ENCODE data around the gene C3orf70. TPM values are rescaled to one million over a fixed set of nuclear protein-coding genes. Genes with fewer than 3 reads are reported as not detected.
"Not testable (repeated sequence)": the region's sequence is repeated elsewhere in the genome, so short reads cannot be mapped to it uniquely, and the experiment has no call there.

C3orf70 gene
- total and polyA plus RNA-seq, 10 donors = 0.41 to 9.9 (median 5.7) TPM

- no peaks in the 10 kb centered on the region for H3K4me1 ChIP-seq
- no peak overlapping the region for H3K4me3 ChIP-seq
- no peaks in the 10 kb centered on the region for H3K9me3 ChIP-seq
- intact Hi-C loops (cut with DNase I; ENCODE audit: low total_unique reads) = no loop called here
- no peak for DNase-seq
- H3K27me3 ChIP-seq (replicated peaks in 1 of 7) = no peaks in the 10 kb centered on the region
- TF ChIP-seq POLR2A (IDR thresholded peaks at IDR 0.05) = no peak
- no peak for TF ChIP-seq POLR2AphosphoS5 (IDR thresholded peaks at IDR 0.05)
- no peak for TF ChIP-seq CTCF (IDR thresholded peaks at IDR 0.05 in 8 of 11, conservative IDR thresholded peaks at IDR 0.05 in 3 of 11)
- 67 to 86% (median 79%) methylated on average over 4 of the region's 4 CpGs for WGBS, 5 donors
- no peak overlapping the region for H3K27ac ChIP-seq
- no peaks in the 10 kb centered on the region for H3K36me3 ChIP-seq
These were observed 38.1 kb downstream of the C3orf70 start for GRCh38 chr3:185114756-185115155.

- Histone ChIP-seq H3K27ac (no peak overlapping the region), H3K36me3 (no peaks in the 10 kb centered on the region), H3K9me3 (no peaks in the 10 kb centered on the region), H3K27me3 (replicated peaks in 1 of 7) (no peaks in the 10 kb centered on the region), H3K4me3 (no peak overlapping the region), H3K4me1 (no peaks in the 10 kb centered on the region)
- WGBS, 5 donors = 66 to 91% (median 90%) methylated on average over 5 of the region's 5 CpGs
- no peak for DNase-seq
- TF ChIP-seq POLR2A (IDR thresholded peaks at IDR 0.05) (no peak), POLR2AphosphoS5 (IDR thresholded peaks at IDR 0.05) (no peak), CTCF (IDR thresholded peaks at IDR 0.05 in 8 of 11, conservative IDR thresholded peaks at IDR 0.05 in 3 of 11) (no peak)
- intact Hi-C loops (cut with DNase I; ENCODE audit: low total_unique reads) = no loop called here
These were observed 40.7 kb downstream of the C3orf70 start for GRCh38 chr3:185112186-185112585.

GRCh38 chr3:185109012-185109411, 43.8 kb downstream of the C3orf70 start:
- H3K27me3 ChIP-seq (replicated peaks in 1 of 7); intact Hi-C loops (cut with DNase I; ENCODE audit: low total_unique reads); H3K4me3 ChIP-seq; H3K4me1 ChIP-seq; H3K27ac ChIP-seq; DNase-seq; H3K36me3 ChIP-seq: not testable (repeated sequence)
- WGBS, 5 donors = 90 to 98% (median 92%) methylated on average over 2 of the region's 2 CpGs
- peaks cover 0 to 19% (median 9%) of the 10 kb centered on the region in 8 donors for H3K9me3 ChIP-seq

GRCh38 chr3:185106256-185106890, 46.5 kb downstream of the C3orf70 start:
- WGBS, 5 donors = 61 to 77% (median 66%) methylated on average over 9 of the region's 9 CpGs
- Histone ChIP-seq H3K27ac (peak overlapping the region in 6 of 8 donors; percentile 38 to 81 (median 62)), H3K9me3 (peaks cover 0 to 36% (median 22%) of the 10 kb centered on the region in 8 donors)
- H3K27me3 ChIP-seq (replicated peaks in 1 of 7); H3K36me3 ChIP-seq; intact Hi-C loops (cut with DNase I; ENCODE audit: low total_unique reads); H3K4me3 ChIP-seq; H3K4me1 ChIP-seq; DNase-seq: not testable (repeated sequence)

GRCh38 chr3:185103359-185104127, 49.3 kb downstream of the C3orf70 start:
- intact Hi-C loops (cut with DNase I; ENCODE audit: low total_unique reads) = no loop called here
- TF ChIP-seq CTCF (IDR thresholded peaks at IDR 0.05 in 8 of 11, conservative IDR thresholded peaks at IDR 0.05 in 3 of 11) (no peak), POLR2A (IDR thresholded peaks at IDR 0.05) (no peak), POLR2AphosphoS5 (IDR thresholded peaks at IDR 0.05) (no peak)
- Histone ChIP-seq H3K36me3 (no peaks in the 10 kb centered on the region), H3K4me3 (no peak overlapping the region), H3K27ac (no peak overlapping the region), H3K27me3 (replicated peaks in 1 of 7) (no peaks in the 10 kb centered on the region), H3K4me1 (no peaks in the 10 kb centered on the region), H3K9me3 (peaks cover 0 to 42% (median 22%) of the 10 kb centered on the region in 8 donors)
- WGBS, 5 donors = 79 to 96% (median 90%) methylated on average over 7 of the region's 7 CpGs
- no peak for DNase-seq

Data from spleen (tissue), 11 donors.